Measurements from ENCODE around the gene CBX2. TPM values are rescaled to one million over a fixed set of nuclear protein-coding genes. Genes with fewer than 3 reads are reported as not detected.
"Not testable (repeated sequence)": the region's sequence is repeated elsewhere in the genome, so short reads cannot be mapped to it uniquely, and the experiment has no call there.

The CBX2 gene
- total RNA-seq, 6 experiments from 2014 or later = 0.75 to 2.0 (median 1.4) TPM

- Mint-ChIP-seq H3K4me1 (ENCODE audit: low read depth) (peaks cover 6% of the 10 kb centered on the region; the same call in 1 of the 2 replicates), H3K27me3 (ENCODE audit: insufficient read depth) (peaks cover 44% of the 10 kb centered on the region), H3K36me3 (ENCODE audit: low read depth) (0 out of 2 replicates have a peak, but pooled peaks cover 4% of the 10 kb centered on the region), H3K9me3 (no peaks in the 10 kb centered on the region), H3K4me3 (no peak overlapping the region), H3K27ac (no peak overlapping the region)
- no peak for DNase-seq
- TF ChIP-seq CTCF (IDR thresholded peaks at IDR 0.05) = no peak
Measured at GRCh38 chr17:79769570-79770506, 8.1 kb upstream of the CBX2 start.

GRCh38 chr17:79771276-79771675 is 6.7 kb upstream of the CBX2 start:
- H3K27ac Mint-ChIP-seq = no peak overlapping the region
- peaks cover 6% of the 10 kb centered on the region; the same call in 1 of the 2 replicates for H3K4me1 Mint-ChIP-seq (ENCODE audit: low read depth)
- no peaks in the 10 kb centered on the region for H3K9me3 Mint-ChIP-seq
- H3K36me3 Mint-ChIP-seq (ENCODE audit: low read depth) = 0 out of 2 replicates have a peak, but pooled peaks cover 4% of the 10 kb centered on the region
- H3K27me3 Mint-ChIP-seq (ENCODE audit: insufficient read depth) = peaks cover 54% of the 10 kb centered on the region
- no peak for TF ChIP-seq CTCF (IDR thresholded peaks at IDR 0.05)
- no peak for DNase-seq
- no peak overlapping the region for H3K4me3 Mint-ChIP-seq

- H3K27me3 Mint-ChIP-seq (ENCODE audit: insufficient read depth) = peaks cover 65% of the 10 kb centered on the region
- not testable (repeated sequence) for H3K27ac Mint-ChIP-seq; H3K9me3 Mint-ChIP-seq; H3K36me3 Mint-ChIP-seq (ENCODE audit: low read depth); H3K4me1 Mint-ChIP-seq (ENCODE audit: low read depth); DNase-seq; H3K4me3 Mint-ChIP-seq
Measured at GRCh38 chr17:79772726-79773125, 5.2 kb upstream of the CBX2 start.

- TF ChIP-seq CTCF (IDR thresholded peaks at IDR 0.05) = no peak
- Mint-ChIP-seq H3K36me3 (ENCODE audit: low read depth) (no peaks in the 10 kb centered on the region), H3K27ac (no peak overlapping the region), H3K9me3 (no peaks in the 10 kb centered on the region), H3K4me1 (ENCODE audit: low read depth) (peaks cover 6% of the 10 kb centered on the region; the same call in 1 of the 2 replicates), H3K4me3 (no peak overlapping the region), H3K27me3 (ENCODE audit: insufficient read depth) (peaks cover 51% of the 10 kb centered on the region)
- no peak for DNase-seq
Measured at GRCh38 chr17:79774561-79774975, 3.4 kb upstream of the CBX2 start.

GRCh38 chr17:79775632-79776031 is 2.3 kb upstream of the CBX2 start:
- H3K27me3 Mint-ChIP-seq (ENCODE audit: insufficient read depth) = peaks cover 51% of the 10 kb centered on the region
- no peaks in the 10 kb centered on the region for H3K36me3 Mint-ChIP-seq (ENCODE audit: low read depth)
- no peaks in the 10 kb centered on the region for H3K9me3 Mint-ChIP-seq
- no peak overlapping the region for H3K27ac Mint-ChIP-seq
- no peak overlapping the region for H3K4me3 Mint-ChIP-seq
- no peaks in the 10 kb centered on the region; the same call in 1 of the 2 replicates for H3K4me1 Mint-ChIP-seq (ENCODE audit: low read depth)
- DNase-seq = no peak
- TF ChIP-seq CTCF (IDR thresholded peaks at IDR 0.05) = no peak

All from HFFc6 (cell line).